ENCODE measurements around the gene TNC. TPM values are rescaled to one million over a fixed set of nuclear protein-coding genes. Genes with fewer than 3 reads are reported as not detected.

Gene TNC
- total RNA-seq, 4 donors from 2014 or later: 59.2 to 154 (median 99.3) TPM

GRCh38 chr9:115148721-115149120 is 30.8 kb upstream of the TNC start:
- no peaks in the 10 kb centered on the region for H3K9me3 ChIP-seq
- H3K27ac ChIP-seq: no peak overlapping the region
- no peaks in the 10 kb centered on the region for H3K4me1 ChIP-seq
- H3K4me3 ChIP-seq: no peak overlapping the region
- 80 to 81% methylated on average over 3 of the region's 3 CpGs for WGBS, 2 donors
- H3K36me3 ChIP-seq: no peaks in the 10 kb centered on the region
- DNase-seq (ENCODE audit: low spot score in 2 of 2): no peak
- no peak for TF ChIP-seq POLR2A (IDR thresholded peaks at IDR 0.05)
- no peak for TF ChIP-seq CTCF (IDR thresholded peaks at IDR 0.05)
- H3K27me3 ChIP-seq: no peaks in the 10 kb centered on the region

- DNase-seq (ENCODE audit: low spot score in 2 of 2): no peak
- Histone ChIP-seq H3K9me3 (no peaks in the 10 kb centered on the region), H3K27ac (peak overlapping the region in 1 of 4 donors; percentile 46), H3K27me3 (no peaks in the 10 kb centered on the region), H3K4me1 (no peaks in the 10 kb centered on the region), H3K36me3 (no peaks in the 10 kb centered on the region), H3K4me3 (no peak overlapping the region)
- no peak for TF ChIP-seq CTCF (IDR thresholded peaks at IDR 0.05)
- no peak for TF ChIP-seq POLR2A (IDR thresholded peaks at IDR 0.05)
- TF ChIP-seq EP300 (IDR thresholded peaks at IDR 0.05): no peak
- WGBS, 2 donors: 37 to 56% methylated on average over 4 of the region's 4 CpGs
Measured at GRCh38 chr9:115146581-115147021, 28.6 kb upstream of the TNC start.

- no peak for DNase-seq (ENCODE audit: low spot score in 2 of 2)
- Histone ChIP-seq H3K9me3 (no peaks in the 10 kb centered on the region), H3K27me3 (no peaks in the 10 kb centered on the region), H3K36me3 (no peaks in the 10 kb centered on the region), H3K4me1 (no peaks in the 10 kb centered on the region), H3K27ac (no peak overlapping the region), H3K4me3 (no peak overlapping the region)
- no peak for TF ChIP-seq EP300 (IDR thresholded peaks at IDR 0.05)
- 78 to 82% methylated on average over 2 of the region's 2 CpGs for whole genome bisulfite sequencing, 2 donors
Measured at GRCh38 chr9:115144706-115145105, 26.7 kb upstream of the TNC start.

- H3K27ac ChIP-seq: no peak overlapping the region
Measured at GRCh38 chr9:115143689-115144088, 25.7 kb upstream of the TNC start.

GRCh38 chr9:115142517-115143270 is 24.7 kb upstream of the TNC start:
- Histone ChIP-seq H3K27ac (peak overlapping the region in 1 of 4 donors; percentile 56), H3K9me3 (no peaks in the 10 kb centered on the region), H3K4me1 (no peaks in the 10 kb centered on the region), H3K36me3 (no peaks in the 10 kb centered on the region), H3K27me3 (no peaks in the 10 kb centered on the region), H3K4me3 (no peak overlapping the region)
- TF ChIP-seq EP300 (IDR thresholded peaks at IDR 0.05) (no peak), CTCF (IDR thresholded peaks at IDR 0.05) (no peak), POLR2A (IDR thresholded peaks at IDR 0.05) (no peak)
- no peak for DNase-seq (ENCODE audit: low spot score in 2 of 2)
- 49 to 54% methylated on average over 6 of the region's 6 CpGs for WGBS, 2 donors

More at GRCh38 chr9:115143689-115144088, 25.7 kb upstream of the TNC start:
- Histone ChIP-seq H3K9me3 (no peaks in the 10 kb centered on the region), H3K4me3 (no peak overlapping the region), H3K27me3 (no peaks in the 10 kb centered on the region), H3K4me1 (no peaks in the 10 kb centered on the region), H3K36me3 (no peaks in the 10 kb centered on the region)
- 62 to 87% methylated on average over 2 of the region's 2 CpGs for WGBS, 2 donors
- DNase-seq (ENCODE audit: low spot score in 2 of 2): no peak
- TF ChIP-seq CTCF (IDR thresholded peaks at IDR 0.05) (no peak), POLR2A (IDR thresholded peaks at IDR 0.05) (no peak), EP300 (IDR thresholded peaks at IDR 0.05) (no peak)
